ENCODE measurements around the gene PLA2G2E.
"Not testable (repeated sequence)": the region's sequence is repeated elsewhere in the genome, so short reads cannot be mapped to it uniquely, and the experiment has no call there.

The PLA2G2E gene

GRCh38 chr1:19882111-19883071 is 41.0 kb downstream of the PLA2G2E start, which contains the start of gene OTUD3:
OTUD3 (plus strand) TSS chr1:19882395; CDS start chr1:19882514, 119 bp downstream.
- DNase-seq (ENCODE audit: low spot score), result peak; percentile 95

GRCh38 chr1:19880841-19881240 is 42.6 kb downstream of the PLA2G2E start:
- not testable (repeated sequence) for DNase-seq (ENCODE audit: low spot score)

- no peak for DNase-seq (ENCODE audit: low spot score)
Measured at GRCh38 chr1:19879661-19880060, 43.8 kb downstream of the PLA2G2E start.

- DNase-seq (ENCODE audit: low spot score), result no peak
Measured at GRCh38 chr1:19879227-19879626, 44.2 kb downstream of the PLA2G2E start.

- DNase-seq (ENCODE audit: low spot score), result no peak
Measured at GRCh38 chr1:19878637-19878985, 44.8 kb downstream of the PLA2G2E start.

- DNase-seq (ENCODE audit: low spot score), result no peak
Measured at GRCh38 chr1:19877821-19878636, 45.4 kb downstream of the PLA2G2E start.

GRCh38 chr1:19877181-19877750 is 46.2 kb downstream of the PLA2G2E start:
- no peak for DNase-seq (ENCODE audit: low spot score)

- DNase-seq (ENCODE audit: low spot score), result no peak
Measured at GRCh38 chr1:19872190-19872589, 51.2 kb downstream of the PLA2G2E start.

Measured in COLO829 (cell line).